ENCODE data around the gene PHC2.

The PHC2 gene

GRCh38 chr1:33397994-33398393 is 32.9 kb downstream of the PHC2 start:
- ChIA-PET POLR2A (no interaction called here), CTCF (no interaction called here)
- Histone ChIP-seq H3K27ac (ENCODE audit: extremely low read depth, low read depth, low read length) (no peak overlapping the region), H3K4me3 (ENCODE audit: low read depth, low read length) (no peak overlapping the region), H3K36me3 (ENCODE audit: control insufficient read depth in 2 of 2, insufficient read depth in 1 of 2, low read length in 2 of 2) (no peaks in the 10 kb centered on the region), H3K9me3 (ENCODE audit: control insufficient read depth, insufficient read depth, low read depth, low read length) (no peaks in the 10 kb centered on the region), H3K4me1 (ENCODE audit: control insufficient read depth, insufficient read depth, low read length) (no peaks in the 10 kb centered on the region)
- TF ChIP-seq ZNF558 (tag by site-specific recombination; IDR thresholded peaks at IDR 0.05) (no peak), ZNF624 (tag by site-specific recombination; IDR thresholded peaks at IDR 0.05) (no peak), PRDM10 (tag by site-specific recombination; IDR thresholded peaks at IDR 0.05) (peak; percentile 63), ZNF561 (tag by site-specific recombination; IDR thresholded peaks at IDR 0.05; ENCODE audit: borderline replicate concordance) (no peak), ZNF513 (tag by site-specific recombination; IDR thresholded peaks at IDR 0.05) (peak; percentile 65; the same call in 1 of the 2 replicates)

- Histone ChIP-seq H3K9me3 (ENCODE audit: control insufficient read depth, insufficient read depth, low read depth, low read length) (no peaks in the 10 kb centered on the region), H3K4me3 (ENCODE audit: low read depth, low read length) (no peak overlapping the region), H3K27ac (ENCODE audit: extremely low read depth, low read depth, low read length) (no peak overlapping the region), H3K4me1 (ENCODE audit: control insufficient read depth, insufficient read depth, low read length) (no peaks in the 10 kb centered on the region), H3K36me3 (ENCODE audit: control insufficient read depth in 2 of 2, insufficient read depth in 1 of 2, low read length in 2 of 2) (no peaks in the 10 kb centered on the region)
- ChIA-PET CTCF (interaction anchor here (0.6 kb wide), 1 partner anchor 18 kb away, joined by 3 read pairs; no protein-coding TSS in a partner anchor), POLR2A (no interaction called here)
- TF ChIP-seq ZNF549 (tag by site-specific recombination; IDR thresholded peaks at IDR 0.05) (no peak), MYNN (tag by site-specific recombination; IDR thresholded peaks at IDR 0.05; ENCODE audit: borderline replicate concordance) (no peak), ZNF423 (tag by site-specific recombination; IDR thresholded peaks at IDR 0.05) (no peak), KLF16 (tag by site-specific recombination; IDR thresholded peaks at IDR 0.05) (no peak), ZNF692 (tag by site-specific recombination; IDR thresholded peaks at IDR 0.05) (no peak), IKZF3 (tag by site-specific recombination; IDR thresholded peaks at IDR 0.05) (no peak), ZNF140 (tag by site-specific recombination; IDR thresholded peaks at IDR 0.05) (no peak), ZBTB8A (tag by site-specific recombination; IDR thresholded peaks at IDR 0.05) (no peak), ZSCAN30 (tag by site-specific recombination; IDR thresholded peaks at IDR 0.05) (no peak), ZNF837 (tag by site-specific recombination; IDR thresholded peaks at IDR 0.05) (no peak), ZNF426 (tag by site-specific recombination; IDR thresholded peaks at IDR 0.05) (no peak), ZBTB6 (tag by site-specific recombination; IDR thresholded peaks at IDR 0.05) (no peak), ZNF350 (tag by site-specific recombination; IDR thresholded peaks at IDR 0.05) (no peak), SP2 (tag by site-specific recombination; IDR thresholded peaks at IDR 0.05) (no peak), ZNF391 (tag by site-specific recombination; IDR thresholded peaks at IDR 0.05; ENCODE audit: borderline replicate concordance, low read depth) (no peak), ZNF596 (tag by site-specific recombination; IDR thresholded peaks at IDR 0.05) (no peak), ZNF112 (tag by site-specific recombination; IDR thresholded peaks at IDR 0.05) (no peak), OSR2 (tag by site-specific recombination; IDR thresholded peaks at IDR 0.05) (no peak), ZBTB26 (tag by site-specific recombination; optimal IDR thresholded peaks at IDR 0.05) (no peak), WT1 (tag by site-specific recombination; IDR thresholded peaks at IDR 0.05) (no peak)
These were observed 33.8 kb downstream of the PHC2 start for GRCh38 chr1:33397125-33397506.
